Measurements from ENCODE around the gene GCC1. TPM values are rescaled to one million over a fixed set of nuclear protein-coding genes. Genes with fewer than 3 reads are reported as not detected.

GCC1 gene
- total RNA-seq, 1 experiment from 2014 or later, result 16.8 TPM

GRCh38 chr7:127556404-127556803, 29.0 kb downstream of the GCC1 start:
- Histone ChIP-seq H3K4me2 (ENCODE audit: insufficient read depth, insufficient read length, low read length) (no peak overlapping the region), H4K91ac (ENCODE audit: insufficient read length, low read depth, low read length) (no peak overlapping the region), H3K4ac (ENCODE audit: low read depth, low read length) (no peak overlapping the region), H4K20me1 (ENCODE audit: control insufficient read depth, insufficient read depth, insufficient read length) (no peaks in the 10 kb centered on the region), H3K23me2 (ENCODE audit: insufficient read length, low read depth, low read length, poor library complexity, severe bottlenecking) (no peaks in the 10 kb centered on the region), H4K5ac (ENCODE audit: insufficient read length, low read depth, low read length) (no peak overlapping the region), H2AFZ (ENCODE audit: low read length) (no peak overlapping the region), H2BK120ac (ENCODE audit: low read depth, low read length, poor library complexity, severe bottlenecking) (no peak overlapping the region), H2BK20ac (ENCODE audit: low read depth, low read length, poor library complexity, severe bottlenecking) (no peak overlapping the region), H3K14ac (ENCODE audit: insufficient read depth, low read length) (no peak overlapping the region), H4K8ac (replicated peaks; ENCODE audit: insufficient read length, low read depth, low read length) (no peak overlapping the region), H3K79me1 (ENCODE audit: insufficient read depth, low read depth, low read length, poor library complexity, severe bottlenecking) (no peaks in the 10 kb centered on the region), H3K9ac (ENCODE audit: extremely low read depth, insufficient read length, low read length) (no peak overlapping the region), H3T11ph (ENCODE audit: low read length) (no peak overlapping the region), H3K79me2 (ENCODE audit: insufficient read depth, low read length) (no peaks in the 10 kb centered on the region), H3K18ac (ENCODE audit: insufficient read length, low read depth, low read length) (no peak overlapping the region), H2BK5ac (ENCODE audit: insufficient read length, low read length) (no peak overlapping the region), H2BK12ac (ENCODE audit: insufficient read length, low read depth, low read length) (no peak overlapping the region), H3K27me3 (ENCODE audit: insufficient read depth, low read length) (no peaks in the 10 kb centered on the region), H3K9me3 (ENCODE audit: control insufficient read depth, low read depth, low read length) (no peaks in the 10 kb centered on the region), H3K23ac (ENCODE audit: insufficient read length, low read depth, low read length) (no peak overlapping the region), H3K27ac (ENCODE audit: insufficient read length, low read depth, low read length) (no peak overlapping the region), H2AK5ac (ENCODE audit: insufficient read length, low read length) (no peak overlapping the region), H2BK15ac (ENCODE audit: low read depth, low read length) (no peak overlapping the region), H3K4me1 (ENCODE audit: insufficient read depth, low read length) (no peaks in the 10 kb centered on the region), H3K56ac (ENCODE audit: insufficient read length, low read depth, low read length) (no peak overlapping the region)
- H3K27ac Mint-ChIP-seq, result no peak overlapping the region
- no peak overlapping the region for H3K4me3 Mint-ChIP-seq
- no CpG with 5 or more reads among the region's 2 CpGs for WGBS (ENCODE audit: extremely low coverage, insufficient read length, low lambda C conversion rate)
- DNase-seq, result no peak
- no peaks in the 10 kb centered on the region; a peak in 2 of 5 replicates for H3K9me3 Mint-ChIP-seq
- H3K4me1 Mint-ChIP-seq, result no peaks in the 10 kb centered on the region
- no peak for TF ChIP-seq CTCF (conservative IDR thresholded peaks at IDR 0.05)
- peaks cover 18% of the 10 kb centered on the region for H3K27me3 Mint-ChIP-seq (ENCODE audit: low read depth)
- no peaks in the 10 kb centered on the region for H3K36me3 Mint-ChIP-seq (ENCODE audit: insufficient read depth in 1 of 3, low read depth in 3 of 3)

Measured in H9 (cell line).